ENCODE results near the gene LYSMD3.

The LYSMD3 gene

GRCh38 chr5:90479611-90480385, 49.6 kb downstream of the LYSMD3 start:
- FAIRE-seq = no peak

DNA sequence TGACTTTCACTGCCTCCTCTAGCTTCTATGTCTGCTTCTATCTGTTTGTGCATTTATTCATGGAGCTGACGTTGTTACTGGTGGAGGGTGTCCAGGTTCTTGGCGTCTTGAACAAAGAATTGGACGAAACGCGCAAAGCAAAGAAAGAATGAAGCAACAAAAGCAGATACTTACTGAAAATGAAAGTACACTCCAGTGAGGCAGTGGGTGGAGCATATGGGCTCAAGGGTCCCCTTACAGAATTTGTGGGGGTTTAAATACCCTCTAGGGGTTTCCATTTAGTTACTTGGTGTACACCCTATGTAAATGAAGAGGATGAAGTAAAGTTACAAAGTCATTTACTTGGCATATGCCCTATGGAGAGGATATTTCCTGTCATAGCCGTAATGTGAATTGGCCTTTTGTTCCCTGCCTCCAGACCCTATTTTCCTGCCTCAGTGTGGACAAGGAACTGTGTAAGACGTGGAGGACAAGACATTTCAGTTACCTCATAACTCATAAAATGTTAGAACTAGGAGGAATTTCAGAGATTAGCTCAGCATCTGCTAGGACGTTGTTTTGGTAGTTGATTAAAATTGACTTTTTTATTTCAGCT, 51.7 kb downstream of the LYSMD3 start:
- no peak for FAIRE-seq

- FAIRE-seq = no peak
Observed at GRCh38 chr5:90477073-90477472, 52.3 kb downstream of the LYSMD3 start.

DNA sequence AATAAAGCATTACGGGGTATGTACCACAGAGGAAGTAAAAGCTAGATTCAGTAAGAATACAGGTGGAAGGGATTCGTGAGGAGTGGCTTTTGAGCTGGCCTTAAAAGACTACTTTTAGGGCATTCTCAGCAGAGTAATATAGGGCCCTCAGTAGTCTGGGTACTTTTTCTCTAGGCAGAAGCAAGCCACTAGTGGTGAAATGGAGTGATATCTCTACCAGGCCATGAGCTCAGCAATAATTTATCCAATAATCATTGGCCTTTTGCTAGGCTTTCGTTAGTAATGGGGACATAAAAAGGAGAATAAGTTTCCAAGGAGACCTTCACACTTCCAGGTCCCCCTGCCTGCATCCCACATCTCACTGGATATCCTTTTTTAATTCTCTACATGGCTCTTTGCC, 53.0 kb downstream of the LYSMD3 start:
- FAIRE-seq = no peak

DNA sequence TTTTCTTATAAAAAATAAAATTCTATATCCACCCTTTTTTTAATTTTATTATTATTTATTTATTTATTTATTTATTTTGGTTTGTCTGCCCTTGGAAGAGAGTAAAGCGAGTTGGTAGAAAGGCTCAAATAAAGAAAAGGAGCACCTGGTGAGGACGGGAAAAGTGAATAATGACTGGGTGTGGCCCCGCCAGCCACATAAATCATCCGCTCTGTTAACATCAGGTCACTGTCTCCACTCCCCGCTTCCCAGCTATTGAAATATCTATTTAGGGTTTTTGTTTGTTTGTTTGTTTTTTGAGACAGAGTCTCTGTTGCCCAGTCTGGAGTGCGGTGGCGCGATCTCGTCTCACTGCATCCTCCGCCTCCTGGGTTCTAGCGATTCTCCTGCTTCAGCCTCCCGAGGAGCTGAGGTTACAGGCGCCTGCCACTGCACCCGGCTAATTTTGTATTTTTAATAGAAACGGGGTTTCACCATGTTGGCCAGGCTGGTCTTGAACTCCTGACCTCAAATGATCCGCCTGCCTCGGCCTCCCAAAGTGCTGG, 53.9 kb downstream of the LYSMD3 start:
- no peak for FAIRE-seq

- no peak for FAIRE-seq
Observed at GRCh38 chr5:90474235-90475107, 54.9 kb downstream of the LYSMD3 start, which contains the start of the genes MBLAC2 and POLR3G. Gene MBLAC2, minus strand, starts transcription at chr5:90474771. Its CDS starts 479 bp downstream, at chr5:90474292. Gene POLR3G, plus strand, starts transcription at chr5:90474864. Its CDS starts 10,704 bp downstream, at chr5:90485568.

DNA sequence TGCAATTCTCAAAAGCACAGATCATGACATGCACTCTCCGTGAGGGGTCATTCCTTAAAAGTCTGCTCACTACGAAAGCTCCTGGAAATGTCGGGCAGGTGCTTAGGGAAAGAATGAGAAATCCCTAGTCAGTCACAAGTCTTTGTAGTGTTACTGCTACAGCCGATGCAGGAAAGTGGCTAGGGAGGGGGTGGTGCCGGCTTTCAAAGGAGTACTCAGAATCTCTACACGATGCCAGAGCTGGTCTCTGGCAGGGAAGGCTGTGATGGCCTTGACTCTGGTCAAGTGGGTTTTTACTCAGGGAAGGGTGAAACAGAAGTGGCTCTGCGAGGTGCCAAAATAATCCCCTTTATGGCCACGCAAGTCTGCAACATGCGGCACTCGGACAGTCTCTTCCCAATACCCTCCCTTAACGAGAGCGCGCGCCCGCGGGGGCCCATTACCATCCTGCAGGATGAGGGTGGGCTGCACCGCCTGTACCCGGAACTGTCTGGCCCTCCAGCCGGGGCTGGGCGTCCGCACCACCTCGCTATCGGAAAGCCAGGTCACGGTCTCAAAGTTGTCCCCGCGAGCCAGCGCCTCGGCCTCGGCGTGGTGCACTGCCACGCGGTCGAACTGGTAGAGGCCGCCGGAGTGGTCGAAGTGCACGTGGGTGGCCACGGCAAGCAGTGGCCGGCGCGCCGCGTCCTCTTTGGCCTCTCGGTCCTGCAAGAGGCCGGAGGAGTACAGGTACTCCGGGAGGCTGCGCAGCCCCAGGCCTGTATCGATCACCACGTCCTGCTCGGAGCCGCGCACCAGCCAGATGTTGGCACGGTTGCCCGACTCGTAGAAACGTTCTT, 55.8 kb downstream of the LYSMD3 start:
- FAIRE-seq = no peak

DNA sequence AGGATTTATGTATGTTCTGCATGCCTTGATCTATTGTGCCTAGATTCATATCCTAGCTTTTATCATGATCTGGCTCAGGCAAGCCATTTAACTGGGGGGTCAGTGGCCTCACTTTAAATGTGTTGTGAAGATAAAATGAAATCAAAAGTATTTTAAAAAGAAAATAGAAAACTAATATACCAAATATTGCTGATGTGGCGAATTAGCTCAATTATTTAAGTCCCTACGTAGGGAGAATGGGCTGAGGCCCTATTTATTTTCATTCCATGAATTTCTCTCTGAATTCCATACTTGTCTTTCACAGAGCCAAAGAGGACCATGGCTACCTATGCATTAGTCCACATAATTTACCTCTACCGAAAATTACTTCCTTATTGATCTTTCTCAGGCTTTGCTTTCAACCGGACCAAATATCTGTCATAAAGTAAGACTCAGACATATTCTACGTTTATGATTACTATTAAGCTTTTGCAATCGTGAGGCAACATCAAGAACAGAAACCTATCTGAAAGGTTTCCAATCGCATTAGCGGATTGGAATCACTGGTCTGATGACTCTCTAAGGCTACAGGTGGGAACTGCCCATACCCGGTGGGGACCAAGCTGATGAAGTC, 56.5 kb downstream of the LYSMD3 start:
- no peak for FAIRE-seq
